IgD-negative memory B cell (primary cell): ENCODE measurements around the gene RPS6KB2. TPM values are rescaled to one million over a fixed set of nuclear protein-coding genes. Genes with fewer than 3 reads are reported as not detected.

ENCODE experiments used
- H3K27ac Mint-ChIP-seq, 3 donors: one replicate each; pipeline ENCODE4 v1.8.0; 2020 to 2022; ENCODE audit warnings: mild to moderate bottlenecking in 3 of 3, mixed read lengths in 3 of 3, moderate library complexity in 1 of 3
- H3K27me3 Mint-ChIP-seq: one replicate; pipeline ENCODE4 v1.8.0; 2021; ENCODE audit warnings: mixed read lengths
- H3K36me3 Mint-ChIP-seq: one replicate; pipeline ENCODE4 v1.8.0; 2020; ENCODE audit warnings: mild to moderate bottlenecking, mixed read lengths
- H3K4me1 Mint-ChIP-seq, 3 donors: one replicate each; pipeline ENCODE4 v1.8.0; 2020 to 2022; ENCODE audit warnings: mixed read lengths in 3 of 3, mild to moderate bottlenecking in 1 of 3
- H3K4me3 Mint-ChIP-seq, 4 donors: one replicate each; pipeline ENCODE4 v1.8.0; 2020 to 2022; ENCODE audit warnings: mild to moderate bottlenecking in 4 of 4, mixed read lengths in 4 of 4, moderate library complexity in 3 of 4
- H3K9me3 Mint-ChIP-seq, 3 donors: one replicate each; pipeline ENCODE4 v1.8.0; 2020 to 2021; ENCODE audit warnings: mixed read lengths in 3 of 3, mild to moderate bottlenecking in 1 of 3
- polyA plus RNA-seq: library from polyadenylated mRNA; unstranded; fragments of 300-500 nt; fragmentation: Illumina TruSeq; gene quantifications from one replicate; pipeline ENCODE4 v1.2.3, GENCODE V29; 2021

The RPS6KB2 gene
- polyA plus RNA-seq, 1 donor from 2014 or later = 65.1 TPM

- Mint-ChIP-seq H3K4me3 (peak overlapping the region in 3 of 4 donors; percentile 78 to 94 (median 84)), H3K27ac (peak overlapping the region; percentile 68 to 100 (median 82)), H3K27me3 (peaks cover 3% of the 10 kb centered on the region), H3K9me3 (no peaks in the 10 kb centered on the region), H3K36me3 (peaks cover 4% of the 10 kb centered on the region), H3K4me1 (peaks cover 59 to 60% (median 60%) of the 10 kb centered on the region in 3 donors)
These were observed 15.7 kb upstream of the RPS6KB2 start for GRCh38 chr11:67412495-67413179.

GRCh38 chr11:67413266-67413849 is 14.9 kb upstream of the RPS6KB2 start:
- peaks cover 2% of the 10 kb centered on the region for H3K36me3 Mint-ChIP-seq
- H3K4me1 Mint-ChIP-seq = peaks cover 55 to 60% (median 58%) of the 10 kb centered on the region in 3 donors
- peak overlapping the region in 3 of 4 donors; percentile 78 to 94 (median 87) for H3K4me3 Mint-ChIP-seq
- H3K9me3 Mint-ChIP-seq = no peaks in the 10 kb centered on the region
- peaks cover 3% of the 10 kb centered on the region for H3K27me3 Mint-ChIP-seq
- peak overlapping the region; percentile 68 to 100 (median 82) for H3K27ac Mint-ChIP-seq

- Mint-ChIP-seq H3K36me3 (no peaks in the 10 kb centered on the region), H3K4me1 (peaks cover 43 to 56% (median 55%) of the 10 kb centered on the region in 3 donors), H3K27ac (peak within 1 kb of the TSS; percentile 91 to 96 (median 91)), H3K9me3 (no peaks in the 10 kb centered on the region), H3K4me3 (peak within 1 kb of the TSS; percentile 86 to 94 (median 92)), H3K27me3 (peaks cover 3% of the 10 kb centered on the region)
These were observed 12.6 kb upstream of the RPS6KB2 start, which contains the start of gene CARNS1 for GRCh38 chr11:67415501-67416304. CARNS1 (plus strand) TSS chr11:67415678; CDS start chr11:67416200, 522 bp downstream.

GRCh38 chr11:67416416-67417335 is 11.6 kb upstream of the RPS6KB2 start:
- peak overlapping the region; percentile 89 to 96 (median 91) for H3K27ac Mint-ChIP-seq
- peaks cover 1% of the 10 kb centered on the region for H3K36me3 Mint-ChIP-seq
- H3K4me1 Mint-ChIP-seq = peaks cover 37 to 53% (median 52%) of the 10 kb centered on the region in 3 donors
- H3K27me3 Mint-ChIP-seq = peaks cover 3% of the 10 kb centered on the region
- H3K4me3 Mint-ChIP-seq = peak overlapping the region; percentile 80 to 93 (median 92)
- H3K9me3 Mint-ChIP-seq = no peaks in the 10 kb centered on the region

- Mint-ChIP-seq H3K9me3 (no peaks in the 10 kb centered on the region), H3K27me3 (peaks cover 3% of the 10 kb centered on the region), H3K27ac (peak overlapping the region in 2 of 3 donors; percentile 89 to 96), H3K4me3 (peak overlapping the region; percentile 34 to 96 (median 83)), H3K4me1 (peaks cover 31 to 47% (median 45%) of the 10 kb centered on the region in 3 donors), H3K36me3 (peaks cover 1% of the 10 kb centered on the region)
These were observed 10.9 kb upstream of the RPS6KB2 start for GRCh38 chr11:67417425-67417824.

GRCh38 chr11:67418476-67419281 is 9.6 kb upstream of the RPS6KB2 start:
- peaks cover 21 to 36% (median 34%) of the 10 kb centered on the region in 3 donors for H3K4me1 Mint-ChIP-seq
- no peaks in the 10 kb centered on the region for H3K27me3 Mint-ChIP-seq
- peak overlapping the region; percentile 82 to 96 (median 88) for H3K4me3 Mint-ChIP-seq
- peak overlapping the region; percentile 85 to 96 (median 89) for H3K27ac Mint-ChIP-seq
- H3K9me3 Mint-ChIP-seq = no peaks in the 10 kb centered on the region
- peaks cover 1% of the 10 kb centered on the region for H3K36me3 Mint-ChIP-seq

- Mint-ChIP-seq H3K36me3 (peaks cover 1% of the 10 kb centered on the region), H3K27me3 (no peaks in the 10 kb centered on the region), H3K4me3 (peak overlapping the region; percentile 82 to 96 (median 90)), H3K4me1 (peaks cover 21 to 36% (median 34%) of the 10 kb centered on the region in 3 donors), H3K27ac (peak overlapping the region; percentile 85 to 96 (median 89)), H3K9me3 (no peaks in the 10 kb centered on the region)
These were observed 8.8 kb upstream of the RPS6KB2 start for GRCh38 chr11:67419325-67420049.

GRCh38 chr11:67420147-67420645 is 8.1 kb upstream of the RPS6KB2 start:
- Mint-ChIP-seq H3K4me1 (peaks cover 18 to 36% (median 34%) of the 10 kb centered on the region in 3 donors), H3K27me3 (no peaks in the 10 kb centered on the region), H3K27ac (peak overlapping the region in 2 of 3 donors; percentile 89 to 96), H3K36me3 (peaks cover 1% of the 10 kb centered on the region), H3K9me3 (no peaks in the 10 kb centered on the region), H3K4me3 (peak overlapping the region; percentile 82 to 96 (median 90))

- H3K27me3 Mint-ChIP-seq = no peaks in the 10 kb centered on the region
- peaks cover 18 to 36% (median 35%) of the 10 kb centered on the region in 3 donors for H3K4me1 Mint-ChIP-seq
- peak overlapping the region; percentile 26 to 96 (median 96) for H3K27ac Mint-ChIP-seq
- H3K36me3 Mint-ChIP-seq = peaks cover 1% of the 10 kb centered on the region
- no peaks in the 10 kb centered on the region for H3K9me3 Mint-ChIP-seq
- peak overlapping the region; percentile 82 to 96 (median 87) for H3K4me3 Mint-ChIP-seq
These were observed 7.5 kb upstream of the RPS6KB2 start for GRCh38 chr11:67420646-67421429.

- Mint-ChIP-seq H3K4me1 (peaks cover 12 to 30% (median 29%) of the 10 kb centered on the region in 3 donors), H3K9me3 (no peaks in the 10 kb centered on the region), H3K27ac (peak overlapping the region in 2 of 3 donors; percentile 26 to 96), H3K27me3 (no peaks in the 10 kb centered on the region), H3K36me3 (peaks cover 1% of the 10 kb centered on the region), H3K4me3 (peak overlapping the region; percentile 65 to 85 (median 77))
These were observed 6.8 kb upstream of the RPS6KB2 start for GRCh38 chr11:67421430-67422031.

GRCh38 chr11:67422891-67423290 is 5.4 kb upstream of the RPS6KB2 start:
- Mint-ChIP-seq H3K27ac (peak overlapping the region in 1 of 3 donors; percentile 78), H3K27me3 (no peaks in the 10 kb centered on the region), H3K4me1 (peaks cover 8 to 26% (median 23%) of the 10 kb centered on the region in 3 donors), H3K4me3 (peak overlapping the region in 2 of 4 donors; percentile 34 to 72), H3K36me3 (peaks cover 1% of the 10 kb centered on the region), H3K9me3 (no peaks in the 10 kb centered on the region)
